Measurements from ENCODE around the gene CUX1.

DNA sequence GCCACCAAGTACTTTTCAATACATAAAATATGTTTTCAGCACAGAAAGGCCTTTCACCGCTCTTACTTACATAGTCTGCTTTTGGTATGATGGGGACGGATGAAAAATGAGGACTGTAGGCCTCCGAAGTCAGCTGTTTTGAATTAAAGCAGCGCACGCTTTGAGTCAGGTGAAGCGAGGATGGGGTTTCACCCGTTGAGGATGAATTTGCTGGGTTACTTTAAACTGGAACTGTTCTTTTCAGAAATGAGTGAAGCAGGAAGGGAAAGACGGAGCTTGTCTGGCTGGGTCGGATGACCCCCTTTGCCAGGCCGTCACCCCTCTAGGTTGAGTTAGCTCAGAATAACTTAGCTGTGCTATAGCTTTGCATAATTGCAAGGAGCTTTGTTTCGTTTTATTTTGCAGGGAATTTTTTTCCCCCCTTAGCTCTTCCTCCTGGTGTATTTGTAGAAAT is 40.0 kb downstream of the CUX1 start:
- TF ChIP-seq POLR2A (IDR thresholded peaks at IDR 0.05) (no peak), EP300 (IDR thresholded peaks at IDR 0.05) (no peak)
- TF ChIP-seq, protein P1, sequence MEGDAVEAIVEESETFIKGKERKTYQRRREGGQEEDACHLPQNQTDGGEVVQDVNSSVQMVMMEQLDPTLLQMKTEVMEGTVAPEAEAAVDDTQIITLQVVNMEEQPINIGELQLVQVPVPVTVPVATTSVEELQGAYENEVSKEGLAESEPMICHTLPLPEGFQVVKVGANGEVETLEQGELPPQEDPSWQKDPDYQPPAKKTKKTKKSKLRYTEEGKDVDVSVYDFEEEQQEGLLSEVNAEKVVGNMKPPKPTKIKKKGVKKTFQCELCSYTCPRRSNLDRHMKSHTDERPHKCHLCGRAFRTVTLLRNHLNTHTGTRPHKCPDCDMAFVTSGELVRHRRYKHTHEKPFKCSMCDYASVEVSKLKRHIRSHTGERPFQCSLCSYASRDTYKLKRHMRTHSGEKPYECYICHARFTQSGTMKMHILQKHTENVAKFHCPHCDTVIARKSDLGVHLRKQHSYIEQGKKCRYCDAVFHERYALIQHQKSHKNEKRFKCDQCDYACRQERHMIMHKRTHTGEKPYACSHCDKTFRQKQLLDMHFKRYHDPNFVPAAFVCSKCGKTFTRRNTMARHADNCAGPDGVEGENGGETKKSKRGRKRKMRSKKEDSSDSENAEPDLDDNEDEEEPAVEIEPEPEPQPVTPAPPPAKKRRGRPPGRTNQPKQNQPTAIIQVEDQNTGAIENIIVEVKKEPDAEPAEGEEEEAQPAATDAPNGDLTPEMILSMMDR (IDR thresholded peaks at IDR 0.05) = no peak

Data from ovary (tissue), 3 donors.